ENCODE results near the gene ZNF407.

The ZNF407 gene

GRCh38 chr18:74791501-74792194 is 194.0 kb downstream of the ZNF407 start:
- DNase-seq (ENCODE audit: low read depth), result no peak

- DNase-seq (ENCODE audit: low read depth), result no peak
Observed at GRCh38 chr18:74793746-74794145, 196.1 kb downstream of the ZNF407 start.

- DNase-seq (ENCODE audit: low read depth), result no peak
Observed at GRCh38 chr18:74795751-74796150, 198.1 kb downstream of the ZNF407 start.

- no peak for DNase-seq (ENCODE audit: low read depth)
Observed at GRCh38 chr18:74796211-74796610, 198.5 kb downstream of the ZNF407 start.

GRCh38 chr18:74796841-74797576 is 199.3 kb downstream of the ZNF407 start:
- DNase-seq (ENCODE audit: low read depth), result no peak

- DNase-seq (ENCODE audit: low read depth), result no peak
Observed at GRCh38 chr18:74797577-74798151, 200.0 kb downstream of the ZNF407 start.

GRCh38 chr18:74799542-74799941 is 201.9 kb downstream of the ZNF407 start:
- no peak for DNase-seq (ENCODE audit: low read depth)

GRCh38 chr18:74800098-74800497 is 202.4 kb downstream of the ZNF407 start:
- no peak for DNase-seq (ENCODE audit: low read depth)

- no peak for DNase-seq (ENCODE audit: low read depth)
Observed at GRCh38 chr18:74803117-74803516, 205.4 kb downstream of the ZNF407 start.

- no peak for DNase-seq (ENCODE audit: low read depth)
Observed at GRCh38 chr18:74803769-74804168, 206.1 kb downstream of the ZNF407 start.

GRCh38 chr18:74804677-74805076 is 207.0 kb downstream of the ZNF407 start:
- no peak for DNase-seq (ENCODE audit: low read depth)

GRCh38 chr18:74806073-74806472 is 208.4 kb downstream of the ZNF407 start:
- DNase-seq (ENCODE audit: low read depth), result no peak

- no peak for DNase-seq (ENCODE audit: low read depth)
Observed at GRCh38 chr18:74806700-74807416, 209.2 kb downstream of the ZNF407 start.

- DNase-seq (ENCODE audit: low read depth), result no peak
Observed at GRCh38 chr18:74817576-74817975, 219.9 kb downstream of the ZNF407 start.

GRCh38 chr18:74818516-74819175 is 221.0 kb downstream of the ZNF407 start:
- no peak for DNase-seq (ENCODE audit: low read depth)

GRCh38 chr18:74819433-74820059 is 221.9 kb downstream of the ZNF407 start:
- no peak for DNase-seq (ENCODE audit: low read depth)

GRCh38 chr18:74820160-74820780 is 222.6 kb downstream of the ZNF407 start:
- no peak for DNase-seq (ENCODE audit: low read depth)

GRCh38 chr18:74825460-74825859 is 227.8 kb downstream of the ZNF407 start:
- no peak for DNase-seq (ENCODE audit: low read depth)

GRCh38 chr18:74826572-74826971 is 228.9 kb downstream of the ZNF407 start:
- DNase-seq (ENCODE audit: low read depth), result no peak

- DNase-seq (ENCODE audit: low read depth), result no peak
Observed at GRCh38 chr18:74828200-74828599, 230.5 kb downstream of the ZNF407 start.

- no peak for DNase-seq (ENCODE audit: low read depth)
Observed at GRCh38 chr18:74831571-74832250, 234.0 kb downstream of the ZNF407 start.
